Testis (tissue), 2 donors: ENCODE measurements around the gene SNRNP48.

ENCODE experiments used
- POLR2A ChIP-seq: fragments of 450-650 bp; IDR thresholded peaks from one replicate; pipeline ENCODE4 v1.6.1; 2017; ENCODE audit warnings: antibody characterized with exemption, mild to moderate bottlenecking, moderate library complexity
- TF ChIP-seq, protein P1 (sequence below), 3 experiments: fragments of 450-650 bp in 2 of 3; fragments of 200-600 bp in 1 of 3; sonication (generic) in 1 of 3; IDR thresholded peaks; one replicate each; pipeline ENCODE4 v1.5.1; 2016 to 2019; ENCODE audit warnings: antibody characterized with exemption in 3 of 3, mild to moderate bottlenecking in 2 of 3, moderate library complexity in 1 of 3

DNA sequence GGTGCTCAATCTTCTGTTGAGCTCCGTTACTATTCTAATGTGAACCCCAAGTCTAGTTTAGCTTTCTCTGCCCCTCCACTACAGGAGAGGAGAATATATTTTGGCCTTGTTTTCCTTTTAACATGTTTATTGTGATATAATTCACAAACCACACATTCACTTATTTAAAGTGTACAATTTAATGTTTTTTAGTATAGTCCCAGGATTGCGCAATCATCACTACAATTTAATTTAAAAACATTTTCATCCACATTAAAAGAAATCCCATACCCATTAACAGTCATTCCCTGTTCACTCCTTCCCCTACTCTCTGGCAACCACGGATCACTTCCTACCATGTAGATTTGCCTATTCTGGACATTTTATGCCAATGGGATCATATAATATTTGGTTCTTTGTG lies 71.4 kb downstream of the SNRNP48 start:
- TF ChIP-seq, protein P1, sequence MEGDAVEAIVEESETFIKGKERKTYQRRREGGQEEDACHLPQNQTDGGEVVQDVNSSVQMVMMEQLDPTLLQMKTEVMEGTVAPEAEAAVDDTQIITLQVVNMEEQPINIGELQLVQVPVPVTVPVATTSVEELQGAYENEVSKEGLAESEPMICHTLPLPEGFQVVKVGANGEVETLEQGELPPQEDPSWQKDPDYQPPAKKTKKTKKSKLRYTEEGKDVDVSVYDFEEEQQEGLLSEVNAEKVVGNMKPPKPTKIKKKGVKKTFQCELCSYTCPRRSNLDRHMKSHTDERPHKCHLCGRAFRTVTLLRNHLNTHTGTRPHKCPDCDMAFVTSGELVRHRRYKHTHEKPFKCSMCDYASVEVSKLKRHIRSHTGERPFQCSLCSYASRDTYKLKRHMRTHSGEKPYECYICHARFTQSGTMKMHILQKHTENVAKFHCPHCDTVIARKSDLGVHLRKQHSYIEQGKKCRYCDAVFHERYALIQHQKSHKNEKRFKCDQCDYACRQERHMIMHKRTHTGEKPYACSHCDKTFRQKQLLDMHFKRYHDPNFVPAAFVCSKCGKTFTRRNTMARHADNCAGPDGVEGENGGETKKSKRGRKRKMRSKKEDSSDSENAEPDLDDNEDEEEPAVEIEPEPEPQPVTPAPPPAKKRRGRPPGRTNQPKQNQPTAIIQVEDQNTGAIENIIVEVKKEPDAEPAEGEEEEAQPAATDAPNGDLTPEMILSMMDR (IDR thresholded peaks at IDR 0.05): no peak
- no peak for TF ChIP-seq POLR2A
